PC-3 (cell line): Measurements from ENCODE around the gene HSPA5.

Experiments used
- EZH2 ChIP-seq: fragments of 300-600 bp; sonication (generic); IDR thresholded peaks from one replicate; pipeline ENCODE4 v1.6.1; 2017; ENCODE audit warnings: antibody characterized with exemption, mild to moderate bottlenecking, low read length; ENCODE audit not compliant: unreplicated experiment
- TF ChIP-seq, protein P1 (sequence below): fragments of 300-600 bp; sonication (generic); conservative IDR thresholded peaks from 2 replicates; pipeline ENCODE4 v1.5.1; 2017; ENCODE audit warnings: antibody characterized with exemption, low read depth, mild to moderate bottlenecking, low read length

DNA sequence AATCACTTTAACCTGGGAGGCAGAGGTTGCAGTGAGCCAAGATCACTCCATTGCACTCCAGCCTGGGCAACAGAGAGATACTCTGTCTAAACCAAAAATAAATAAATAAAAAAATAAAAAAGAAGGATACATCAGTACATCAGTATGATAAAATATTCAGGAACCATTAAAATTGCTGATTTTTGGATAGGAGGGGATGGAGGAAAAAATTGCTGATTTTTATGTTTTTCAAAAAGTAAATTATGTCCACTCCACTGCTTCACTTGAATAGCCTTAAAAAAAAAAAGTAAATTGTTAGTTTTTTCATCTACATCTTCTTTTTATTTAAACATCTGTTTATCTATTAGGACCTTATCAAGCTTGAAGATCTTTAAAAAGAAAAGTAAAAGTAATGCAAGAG lies 13.1 kb upstream of the HSPA5 start:
- TF ChIP-seq, protein P1, sequence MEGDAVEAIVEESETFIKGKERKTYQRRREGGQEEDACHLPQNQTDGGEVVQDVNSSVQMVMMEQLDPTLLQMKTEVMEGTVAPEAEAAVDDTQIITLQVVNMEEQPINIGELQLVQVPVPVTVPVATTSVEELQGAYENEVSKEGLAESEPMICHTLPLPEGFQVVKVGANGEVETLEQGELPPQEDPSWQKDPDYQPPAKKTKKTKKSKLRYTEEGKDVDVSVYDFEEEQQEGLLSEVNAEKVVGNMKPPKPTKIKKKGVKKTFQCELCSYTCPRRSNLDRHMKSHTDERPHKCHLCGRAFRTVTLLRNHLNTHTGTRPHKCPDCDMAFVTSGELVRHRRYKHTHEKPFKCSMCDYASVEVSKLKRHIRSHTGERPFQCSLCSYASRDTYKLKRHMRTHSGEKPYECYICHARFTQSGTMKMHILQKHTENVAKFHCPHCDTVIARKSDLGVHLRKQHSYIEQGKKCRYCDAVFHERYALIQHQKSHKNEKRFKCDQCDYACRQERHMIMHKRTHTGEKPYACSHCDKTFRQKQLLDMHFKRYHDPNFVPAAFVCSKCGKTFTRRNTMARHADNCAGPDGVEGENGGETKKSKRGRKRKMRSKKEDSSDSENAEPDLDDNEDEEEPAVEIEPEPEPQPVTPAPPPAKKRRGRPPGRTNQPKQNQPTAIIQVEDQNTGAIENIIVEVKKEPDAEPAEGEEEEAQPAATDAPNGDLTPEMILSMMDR, result no peak
- TF ChIP-seq EZH2, result no peak
